ENCODE results near the gene YWHAG. TPM values are rescaled to one million over a fixed set of nuclear protein-coding genes. Genes with fewer than 3 reads are reported as not detected.
"Not testable (repeated sequence)": the region's sequence is repeated elsewhere in the genome, so short reads cannot be mapped to it uniquely, and the experiment has no call there.

The YWHAG gene
- total RNA-seq, 4 donors from 2014 or later = 49.8 to 86.2 (median 70.3) TPM

DNA sequence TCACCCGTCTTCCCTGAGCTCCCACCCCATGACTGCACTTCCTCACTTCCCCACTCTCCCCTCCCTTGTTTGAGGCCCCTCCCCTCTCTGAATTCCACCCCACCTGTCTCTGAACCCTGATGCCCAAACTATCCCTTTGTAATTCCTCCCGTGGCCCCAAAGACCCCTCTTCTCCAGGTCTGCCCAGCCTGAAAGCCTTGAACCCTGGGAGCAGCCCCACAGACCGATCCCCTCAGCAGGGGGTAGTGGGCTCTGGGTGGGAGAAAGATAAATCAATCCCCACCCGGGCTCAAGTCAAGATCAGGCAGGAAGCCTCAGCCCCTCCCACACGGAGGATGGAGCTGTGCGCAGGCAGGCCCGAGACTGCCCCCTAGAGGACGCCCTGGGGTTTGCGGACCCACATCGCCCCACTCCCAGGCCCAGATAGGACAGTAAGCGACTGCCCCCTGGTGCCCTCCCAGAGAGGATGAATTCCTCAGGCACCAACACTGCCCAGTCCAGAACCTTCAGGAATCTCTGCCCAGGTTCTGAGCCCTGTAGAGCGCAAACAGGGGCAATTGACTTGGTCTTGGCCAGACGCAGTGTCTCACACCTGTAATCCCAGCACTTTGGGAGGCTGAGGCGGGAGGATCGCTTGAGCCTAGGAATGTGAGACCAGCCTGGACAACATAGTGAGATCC, 44.6 kb downstream of the YWHAG start:
- peak; percentile 66 for ATAC-seq
- TF ChIP-seq EP300 (IDR thresholded peaks at IDR 0.05) = no peak
- TF ChIP-seq, protein P1, sequence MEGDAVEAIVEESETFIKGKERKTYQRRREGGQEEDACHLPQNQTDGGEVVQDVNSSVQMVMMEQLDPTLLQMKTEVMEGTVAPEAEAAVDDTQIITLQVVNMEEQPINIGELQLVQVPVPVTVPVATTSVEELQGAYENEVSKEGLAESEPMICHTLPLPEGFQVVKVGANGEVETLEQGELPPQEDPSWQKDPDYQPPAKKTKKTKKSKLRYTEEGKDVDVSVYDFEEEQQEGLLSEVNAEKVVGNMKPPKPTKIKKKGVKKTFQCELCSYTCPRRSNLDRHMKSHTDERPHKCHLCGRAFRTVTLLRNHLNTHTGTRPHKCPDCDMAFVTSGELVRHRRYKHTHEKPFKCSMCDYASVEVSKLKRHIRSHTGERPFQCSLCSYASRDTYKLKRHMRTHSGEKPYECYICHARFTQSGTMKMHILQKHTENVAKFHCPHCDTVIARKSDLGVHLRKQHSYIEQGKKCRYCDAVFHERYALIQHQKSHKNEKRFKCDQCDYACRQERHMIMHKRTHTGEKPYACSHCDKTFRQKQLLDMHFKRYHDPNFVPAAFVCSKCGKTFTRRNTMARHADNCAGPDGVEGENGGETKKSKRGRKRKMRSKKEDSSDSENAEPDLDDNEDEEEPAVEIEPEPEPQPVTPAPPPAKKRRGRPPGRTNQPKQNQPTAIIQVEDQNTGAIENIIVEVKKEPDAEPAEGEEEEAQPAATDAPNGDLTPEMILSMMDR (IDR thresholded peaks at IDR 0.05) = peak in 3 of 4 experiments; percentile 100
- TF ChIP-seq POLR2A (IDR thresholded peaks at IDR 0.05) = no peak
- peak; percentile 48 for TF ChIP-seq POLR2AphosphoS5 (IDR thresholded peaks at IDR 0.05)
- H3K9me3 ChIP-seq = no peaks in the 10 kb centered on the region
- no peaks in the 10 kb centered on the region for H3K27me3 ChIP-seq
- H3K36me3 ChIP-seq = no peaks in the 10 kb centered on the region
- WGBS, 2 donors (ENCODE audit: low coverage in 1 of 2) = 17% methylated on average over 1 to 3 of the region's 15 CpGs
- H3K27ac ChIP-seq = peak overlapping the region in 3 of 4 donors; percentile 15 to 68 (median 18)
- peaks cover 0 to 47% (median 7%) of the 10 kb centered on the region in 3 donors for H3K4me1 ChIP-seq
- H3K4me3 ChIP-seq = no peak overlapping the region

DNA sequence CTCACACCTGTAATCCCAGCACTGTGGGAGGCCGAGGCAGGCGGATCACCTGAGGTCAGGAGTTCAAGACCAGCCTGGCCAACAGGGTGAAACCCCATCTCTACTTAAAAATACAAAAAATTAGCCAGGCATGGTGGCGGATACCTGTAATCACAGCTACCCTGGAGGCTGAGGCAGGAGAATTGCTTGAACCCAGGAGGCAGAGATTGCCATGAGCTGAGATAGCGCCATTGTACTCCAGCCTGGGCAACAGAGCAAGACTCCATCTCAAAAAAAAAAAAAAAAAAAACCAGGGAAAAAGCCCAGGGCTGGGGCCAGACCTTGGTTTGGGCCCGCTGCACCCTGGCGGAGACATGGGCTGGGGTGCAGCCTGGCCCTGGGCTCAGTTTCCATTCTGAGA, 47.0 kb downstream of the YWHAG start:
- WGBS, 2 donors (ENCODE audit: low coverage in 1 of 2) = 90 to 100% methylated on average over 2 of the region's 6 CpGs
- not testable (repeated sequence) for H3K4me3 ChIP-seq, H3K36me3 ChIP-seq, H3K9me3 ChIP-seq, ATAC-seq, H3K27me3 ChIP-seq
- Histone ChIP-seq H3K4me1 (peaks cover 0 to 38% (median 4%) of the 10 kb centered on the region in 3 donors), H3K27ac (peak overlapping the region in 1 of 4 donors; percentile 15)

DNA sequence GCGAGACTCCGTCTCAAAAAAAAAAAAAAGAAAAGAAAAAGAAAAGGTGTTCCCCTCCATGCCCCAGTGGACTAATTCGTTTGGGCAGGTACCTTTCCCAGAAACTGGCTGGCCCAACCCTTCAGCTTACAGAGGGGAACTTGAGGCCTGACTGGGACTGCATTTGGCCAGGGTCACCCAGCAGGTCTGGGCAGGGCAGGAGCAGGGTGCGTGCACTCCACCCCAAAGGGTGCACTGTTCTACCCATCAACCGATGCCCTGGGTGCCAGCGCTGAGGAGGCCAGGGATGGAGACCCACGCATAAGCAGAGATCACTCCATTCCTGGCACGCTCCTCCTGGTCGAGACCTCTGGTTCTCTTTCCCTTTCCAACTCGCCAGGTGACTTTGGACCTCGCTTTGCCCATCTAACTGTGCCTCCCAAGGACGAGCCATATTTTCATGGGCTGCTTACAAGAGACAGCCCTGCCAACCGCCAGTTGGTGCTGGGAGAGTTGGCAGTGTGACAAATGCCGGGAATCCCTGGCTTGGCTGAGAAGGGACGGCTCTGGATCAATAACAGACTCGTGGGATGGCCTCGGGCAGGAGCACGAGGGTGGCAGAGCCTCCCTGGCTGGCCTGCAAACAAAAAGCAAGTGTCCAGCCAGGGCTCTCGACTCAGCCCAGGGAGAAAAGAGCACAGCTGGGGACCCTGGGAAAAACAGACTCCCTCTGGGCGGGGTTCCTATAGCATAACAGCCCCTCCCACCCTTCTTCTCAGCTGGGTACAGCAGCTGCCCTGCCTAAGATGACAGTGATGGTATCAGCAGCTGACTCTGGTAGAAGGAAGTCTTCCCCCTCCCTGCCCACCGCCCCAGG, 48.5 kb downstream of the YWHAG start:
- Histone ChIP-seq H3K27ac (peak overlapping the region in 3 of 4 donors; percentile 71 to 80 (median 76)), H3K36me3 (no peaks in the 10 kb centered on the region), H3K4me3 (no peak overlapping the region), H3K9me3 (no peaks in the 10 kb centered on the region), H3K27me3 (no peaks in the 10 kb centered on the region), H3K4me1 (peaks cover 0 to 53% (median 10%) of the 10 kb centered on the region in 3 donors)
- TF ChIP-seq POLR2A (IDR thresholded peaks at IDR 0.05) (no peak), POLR2AphosphoS5 (IDR thresholded peaks at IDR 0.05) (no peak), EP300 (IDR thresholded peaks at IDR 0.05) (no peak)
- TF ChIP-seq, protein P1 (IDR thresholded peaks at IDR 0.05) = no peak
- no peak for ATAC-seq
- WGBS, 2 donors (ENCODE audit: low coverage in 1 of 2) = 83 to 88% methylated on average over 3 of the region's 21 CpGs

DNA sequence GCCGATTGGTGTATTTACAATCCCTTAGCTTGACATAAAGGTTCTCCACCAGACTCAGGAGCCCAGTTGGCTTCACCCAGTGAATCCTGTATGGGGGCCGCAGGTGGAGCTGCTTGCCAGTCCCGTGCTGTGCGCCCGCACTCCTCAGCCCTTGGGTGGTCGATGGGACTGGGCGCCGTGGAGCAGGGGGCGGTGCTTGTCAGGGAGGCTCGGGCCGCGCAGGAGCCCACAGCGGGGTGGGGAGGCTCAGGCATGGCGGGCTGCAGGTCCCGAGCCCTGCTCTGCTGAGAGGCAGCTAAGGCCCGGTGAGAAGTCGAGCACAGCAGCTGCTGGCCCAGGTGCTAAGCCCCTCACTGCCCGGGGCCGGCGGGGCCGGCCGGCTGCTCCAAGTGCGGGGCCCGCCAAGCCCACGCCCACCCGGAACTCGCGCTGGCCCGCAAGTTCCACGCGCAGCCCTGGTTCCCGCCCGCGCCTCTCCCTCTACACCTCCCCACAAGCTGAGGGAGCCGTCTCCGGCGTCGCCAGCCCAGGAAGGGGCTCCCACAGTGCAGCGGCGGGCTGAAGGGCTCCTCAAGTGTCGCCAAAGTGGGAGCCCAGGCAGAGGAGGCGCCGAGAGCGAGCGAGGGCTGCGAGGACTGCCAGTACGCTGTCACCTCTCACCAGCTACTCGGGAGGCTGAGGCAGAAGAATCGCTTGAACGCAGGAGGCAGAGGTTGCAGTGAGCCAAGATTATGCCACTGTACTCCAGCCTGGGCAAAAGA, 49.3 kb downstream of the YWHAG start:
- not testable (repeated sequence) for H3K4me3 ChIP-seq, H3K36me3 ChIP-seq, H3K9me3 ChIP-seq, ATAC-seq, H3K27me3 ChIP-seq
- Histone ChIP-seq H3K4me1 (peaks cover 0 to 60% (median 18%) of the 10 kb centered on the region in 3 donors), H3K27ac (peak overlapping the region in 2 of 4 donors; percentile 37 to 71)
- 100% methylated on average over 3 of the region's 50 CpGs; no CpG with 5 or more reads in 1 of the 2 donors for WGBS, 2 donors (ENCODE audit: low coverage in 1 of 2)

DNA sequence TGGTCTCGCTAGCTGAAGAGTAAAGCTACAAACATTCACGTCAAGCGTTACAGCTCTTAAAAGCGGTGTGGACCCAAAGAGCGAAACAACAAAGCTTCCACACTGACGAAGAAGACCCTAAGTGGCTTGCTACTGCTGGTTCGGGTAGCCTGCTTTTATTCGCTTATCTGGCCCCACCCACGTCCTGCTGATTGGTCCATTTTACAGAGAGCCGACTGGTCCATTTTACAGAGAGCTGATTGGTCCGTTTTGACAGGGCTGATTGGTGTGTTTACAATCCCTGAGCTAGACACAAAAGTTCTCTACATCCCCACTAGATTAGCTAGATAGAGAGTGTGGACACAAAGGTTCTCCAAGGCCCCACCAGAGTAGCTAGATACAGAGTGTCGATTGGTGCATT, 49.9 kb downstream of the YWHAG start:
- WGBS, 2 donors (ENCODE audit: low coverage in 1 of 2) = 89 to 100% methylated on average over 1 to 12 of the region's 12 CpGs
- H3K4me3 ChIP-seq, H3K27me3 ChIP-seq, H3K9me3 ChIP-seq, ATAC-seq: not testable (repeated sequence)
- Histone ChIP-seq H3K36me3 (peaks cover 0 to 11% of the 10 kb centered on the region in 2 donors), H3K27ac (peak overlapping the region in 1 of 4 donors; percentile 98), H3K4me1 (peaks cover 0 to 60% (median 20%) of the 10 kb centered on the region in 3 donors)

DNA sequence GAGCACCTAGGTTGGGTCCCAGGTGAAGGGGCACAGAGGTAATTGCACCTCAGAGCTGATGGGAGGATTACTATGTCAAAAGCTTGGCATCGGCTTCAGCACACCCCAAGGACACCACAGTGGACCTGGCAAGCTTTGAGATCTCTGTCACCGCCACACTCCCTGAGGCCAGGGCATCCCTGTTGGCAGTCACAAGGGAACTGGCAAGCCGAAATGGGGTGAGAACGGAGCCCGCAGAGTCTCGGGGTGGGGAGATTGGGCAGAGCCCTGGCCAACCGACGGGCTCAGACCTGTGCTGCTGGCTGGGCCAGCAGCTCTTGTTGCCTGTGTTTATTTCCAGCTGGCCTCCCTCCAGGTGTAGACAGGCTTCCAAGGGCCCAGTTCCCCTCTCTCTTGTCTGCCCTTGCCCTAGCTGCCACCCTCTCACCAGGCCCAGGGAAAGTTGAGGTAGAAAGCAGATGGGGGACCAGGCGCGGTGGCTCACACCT, 53.9 kb downstream of the YWHAG start:
- peak; percentile 26 for ATAC-seq
- TF ChIP-seq, protein P1 (IDR thresholded peaks at IDR 0.05) = no peak
- peak; percentile 92 for TF ChIP-seq POLR2AphosphoS5 (IDR thresholded peaks at IDR 0.05)
- peak in 1 of 2 donors; percentile 32 for TF ChIP-seq POLR2A (IDR thresholded peaks at IDR 0.05)
- no peaks in the 10 kb centered on the region for H3K9me3 ChIP-seq

More for the DNA sequence above, 53.9 kb downstream of the YWHAG start:
- peaks cover 0 to 55% (median 23%) of the 10 kb centered on the region in 3 donors for H3K4me1 ChIP-seq
- H3K36me3 ChIP-seq = peaks cover 0 to 13% of the 10 kb centered on the region in 2 donors
- H3K27me3 ChIP-seq = no peaks in the 10 kb centered on the region
- 29 to 56% methylated on average over 1 to 2 of the region's 10 CpGs for WGBS, 2 donors (ENCODE audit: low coverage in 1 of 2)
- peak overlapping the region; percentile 87 to 100 (median 99) for H3K27ac ChIP-seq
- peak overlapping the region; percentile 64 to 99 for H3K4me3 ChIP-seq
